Measurements from ENCODE around the gene ADAMTS12.
"Not testable (repeated sequence)": the region's sequence is repeated elsewhere in the genome, so short reads cannot be mapped to it uniquely, and the experiment has no call there.

The ADAMTS12 gene

GRCh38 chr5:33526755-33527154 is 365.0 kb downstream of the ADAMTS12 start:
- no peaks in the 10 kb centered on the region for H3K36me3 ChIP-seq (ENCODE audit: insufficient read depth, low read depth, low read length)

GRCh38 chr5:33524476-33524875 is 367.3 kb downstream of the ADAMTS12 start:
- Histone ChIP-seq H3K4me1 (ENCODE audit: insufficient read depth, low read length) (no peaks in the 10 kb centered on the region), H3K9me3 (ENCODE audit: insufficient read depth, low read depth, low read length) (0 out of 2 replicates have a peak, but pooled peaks cover 1% of the 10 kb centered on the region), H3K4me3 (ENCODE audit: low read length) (no peak overlapping the region), H3K9ac (ENCODE audit: low read depth, low read length) (no peak overlapping the region), H3K27ac (ENCODE audit: low read length) (no peak overlapping the region), H3K36me3 (ENCODE audit: insufficient read depth, low read depth, low read length) (no peaks in the 10 kb centered on the region), H3K27me3 (ENCODE audit: insufficient read depth, low read length) (no peaks in the 10 kb centered on the region)

More at GRCh38 chr5:33526755-33527154, 365.0 kb downstream of the ADAMTS12 start:
- Histone ChIP-seq H3K27me3 (ENCODE audit: insufficient read depth, low read length) (no peaks in the 10 kb centered on the region), H3K4me1 (ENCODE audit: insufficient read depth, low read length) (no peaks in the 10 kb centered on the region), H3K9me3 (ENCODE audit: insufficient read depth, low read depth, low read length) (no peaks in the 10 kb centered on the region), H3K27ac (ENCODE audit: low read length) (no peak overlapping the region), H3K4me3 (ENCODE audit: low read length) (no peak overlapping the region), H3K9ac (ENCODE audit: low read depth, low read length) (no peak overlapping the region)

- H3K4me1 ChIP-seq (ENCODE audit: insufficient read depth, low read length): no peaks in the 10 kb centered on the region
- no peaks in the 10 kb centered on the region for H3K27me3 ChIP-seq (ENCODE audit: insufficient read depth, low read length)
- no peak overlapping the region for H3K4me3 ChIP-seq (ENCODE audit: low read length)
- no peak overlapping the region for H3K9ac ChIP-seq (ENCODE audit: low read depth, low read length)
- H3K27ac ChIP-seq (ENCODE audit: low read length): no peak overlapping the region
- no peaks in the 10 kb centered on the region for H3K36me3 ChIP-seq (ENCODE audit: insufficient read depth, low read depth, low read length)
- 0 out of 2 replicates have a peak, but pooled peaks cover 3% of the 10 kb centered on the region for H3K9me3 ChIP-seq (ENCODE audit: insufficient read depth, low read depth, low read length)
Observed at GRCh38 chr5:33523208-33523771, 368.5 kb downstream of the ADAMTS12 start.

GRCh38 chr5:33516421-33516820 is 375.4 kb downstream of the ADAMTS12 start:
- Histone ChIP-seq H3K4me1 (ENCODE audit: insufficient read depth, low read length) (no peaks in the 10 kb centered on the region), H3K27me3 (ENCODE audit: insufficient read depth, low read length) (no peaks in the 10 kb centered on the region), H3K36me3 (ENCODE audit: insufficient read depth, low read depth, low read length) (no peaks in the 10 kb centered on the region), H3K4me3 (ENCODE audit: low read length) (no peak overlapping the region), H3K9me3 (ENCODE audit: insufficient read depth, low read depth, low read length) (0 out of 2 replicates have a peak, but pooled peaks cover 3% of the 10 kb centered on the region), H3K9ac (ENCODE audit: low read depth, low read length) (no peak overlapping the region), H3K27ac (ENCODE audit: low read length) (no peak overlapping the region)

- H3K9me3 ChIP-seq (ENCODE audit: insufficient read depth, low read depth, low read length); H3K9ac ChIP-seq (ENCODE audit: low read depth, low read length); H3K4me1 ChIP-seq (ENCODE audit: insufficient read depth, low read length); H3K36me3 ChIP-seq (ENCODE audit: insufficient read depth, low read depth, low read length); H3K27me3 ChIP-seq (ENCODE audit: insufficient read depth, low read length); H3K27ac ChIP-seq (ENCODE audit: low read length); H3K4me3 ChIP-seq (ENCODE audit: low read length): not testable (repeated sequence)
Observed at GRCh38 chr5:33515366-33515765, 376.4 kb downstream of the ADAMTS12 start.

GRCh38 chr5:33513462-33514185 is 378.2 kb downstream of the ADAMTS12 start:
- Histone ChIP-seq H3K27ac (ENCODE audit: low read length) (no peak overlapping the region), H3K9ac (ENCODE audit: low read depth, low read length) (no peak overlapping the region), H3K27me3 (ENCODE audit: insufficient read depth, low read length) (no peaks in the 10 kb centered on the region), H3K9me3 (ENCODE audit: insufficient read depth, low read depth, low read length) (no peaks in the 10 kb centered on the region), H3K4me3 (ENCODE audit: low read length) (no peak overlapping the region), H3K36me3 (ENCODE audit: insufficient read depth, low read depth, low read length) (no peaks in the 10 kb centered on the region), H3K4me1 (ENCODE audit: insufficient read depth, low read length) (no peaks in the 10 kb centered on the region)

GRCh38 chr5:33509036-33509435 is 382.8 kb downstream of the ADAMTS12 start:
- Histone ChIP-seq H3K9me3 (ENCODE audit: insufficient read depth, low read depth, low read length) (no peaks in the 10 kb centered on the region), H3K4me3 (ENCODE audit: low read length) (no peak overlapping the region), H3K36me3 (ENCODE audit: insufficient read depth, low read depth, low read length) (no peaks in the 10 kb centered on the region), H3K9ac (ENCODE audit: low read depth, low read length) (no peak overlapping the region), H3K27ac (ENCODE audit: low read length) (no peak overlapping the region), H3K4me1 (ENCODE audit: insufficient read depth, low read length) (no peaks in the 10 kb centered on the region), H3K27me3 (ENCODE audit: insufficient read depth, low read length) (no peaks in the 10 kb centered on the region)

- H3K9me3 ChIP-seq (ENCODE audit: insufficient read depth, low read depth, low read length): no peaks in the 10 kb centered on the region
- H3K4me3 ChIP-seq (ENCODE audit: low read length): no peak overlapping the region
- H3K36me3 ChIP-seq (ENCODE audit: insufficient read depth, low read depth, low read length): no peaks in the 10 kb centered on the region
- H3K27ac ChIP-seq (ENCODE audit: low read length): no peak overlapping the region
- no peaks in the 10 kb centered on the region for H3K4me1 ChIP-seq (ENCODE audit: insufficient read depth, low read length)
- no peak overlapping the region for H3K9ac ChIP-seq (ENCODE audit: low read depth, low read length)
- H3K27me3 ChIP-seq (ENCODE audit: insufficient read depth, low read length): no peaks in the 10 kb centered on the region
Observed at GRCh38 chr5:33507426-33507825, 384.4 kb downstream of the ADAMTS12 start.

GRCh38 chr5:33504570-33504969 is 387.2 kb downstream of the ADAMTS12 start:
- H3K4me1 ChIP-seq (ENCODE audit: insufficient read depth, low read length): no peaks in the 10 kb centered on the region
- H3K9me3 ChIP-seq (ENCODE audit: insufficient read depth, low read depth, low read length): no peaks in the 10 kb centered on the region
- H3K27ac ChIP-seq (ENCODE audit: low read length): no peak overlapping the region
- H3K9ac ChIP-seq (ENCODE audit: low read depth, low read length): no peak overlapping the region
- H3K27me3 ChIP-seq (ENCODE audit: insufficient read depth, low read length): no peaks in the 10 kb centered on the region
- no peak overlapping the region for H3K4me3 ChIP-seq (ENCODE audit: low read length)
- no peaks in the 10 kb centered on the region for H3K36me3 ChIP-seq (ENCODE audit: insufficient read depth, low read depth, low read length)

GRCh38 chr5:33501899-33502298 is 389.9 kb downstream of the ADAMTS12 start:
- Histone ChIP-seq H3K9me3 (ENCODE audit: insufficient read depth, low read depth, low read length) (no peaks in the 10 kb centered on the region), H3K4me1 (ENCODE audit: insufficient read depth, low read length) (no peaks in the 10 kb centered on the region), H3K27me3 (ENCODE audit: insufficient read depth, low read length) (no peaks in the 10 kb centered on the region), H3K27ac (ENCODE audit: low read length) (no peak overlapping the region), H3K9ac (ENCODE audit: low read depth, low read length) (no peak overlapping the region), H3K4me3 (ENCODE audit: low read length) (no peak overlapping the region), H3K36me3 (ENCODE audit: insufficient read depth, low read depth, low read length) (no peaks in the 10 kb centered on the region)

- H3K4me3 ChIP-seq (ENCODE audit: low read length): no peak overlapping the region
- no peaks in the 10 kb centered on the region for H3K4me1 ChIP-seq (ENCODE audit: insufficient read depth, low read length)
- H3K9me3 ChIP-seq (ENCODE audit: insufficient read depth, low read depth, low read length): no peaks in the 10 kb centered on the region
- H3K27ac ChIP-seq (ENCODE audit: low read length): no peak overlapping the region
- H3K27me3 ChIP-seq (ENCODE audit: insufficient read depth, low read length): no peaks in the 10 kb centered on the region
- H3K9ac ChIP-seq (ENCODE audit: low read depth, low read length): no peak overlapping the region
- no peaks in the 10 kb centered on the region for H3K36me3 ChIP-seq (ENCODE audit: insufficient read depth, low read depth, low read length)
Observed at GRCh38 chr5:33501260-33501659, 390.5 kb downstream of the ADAMTS12 start.

- no peak overlapping the region for H3K4me3 ChIP-seq (ENCODE audit: low read length)
- H3K27me3 ChIP-seq (ENCODE audit: insufficient read depth, low read length): no peaks in the 10 kb centered on the region
- H3K4me1 ChIP-seq (ENCODE audit: insufficient read depth, low read length): 0 out of 2 replicates have a peak, but pooled peaks cover under 1% of the 10 kb centered on the region
- no peak overlapping the region for H3K9ac ChIP-seq (ENCODE audit: low read depth, low read length)
- no peak overlapping the region for H3K27ac ChIP-seq (ENCODE audit: low read length)
- no peaks in the 10 kb centered on the region for H3K9me3 ChIP-seq (ENCODE audit: insufficient read depth, low read depth, low read length)
- H3K36me3 ChIP-seq (ENCODE audit: insufficient read depth, low read depth, low read length): no peaks in the 10 kb centered on the region
Observed at GRCh38 chr5:33494466-33494865, 397.3 kb downstream of the ADAMTS12 start.

Data from iPS-20b (cell line).